ENCODE measurements around the gene TMEM250.

The TMEM250 gene

GRCh38 chr9:136147038-136147889 lies 28.6 kb upstream of the TMEM250 start:
- no peak for DNase-seq

- no peak for DNase-seq
Observed at GRCh38 chr9:136146126-136147037, 27.7 kb upstream of the TMEM250 start.

- DNase-seq = no peak
Observed at GRCh38 chr9:136145580-136145979, 26.9 kb upstream of the TMEM250 start.

GRCh38 chr9:136144450-136144849 lies 25.8 kb upstream of the TMEM250 start:
- no peak for DNase-seq

GRCh38 chr9:136143215-136144001 lies 24.7 kb upstream of the TMEM250 start:
- DNase-seq = peak in 1 of 2 experiments; percentile 23

- no peak for DNase-seq
Observed at GRCh38 chr9:136142859-136143214, 24.2 kb upstream of the TMEM250 start.

GRCh38 chr9:136142414-136142796 lies 23.7 kb upstream of the TMEM250 start:
- DNase-seq = no peak

GRCh38 chr9:136141682-136142413 lies 23.2 kb upstream of the TMEM250 start:
- no peak for DNase-seq

- DNase-seq = no peak
Observed at GRCh38 chr9:136140966-136141365, 22.3 kb upstream of the TMEM250 start.

GRCh38 chr9:136140046-136140445 lies 21.4 kb upstream of the TMEM250 start:
- no peak for DNase-seq

- peak in 1 of 2 experiments; percentile 17 for DNase-seq
Observed at GRCh38 chr9:136138566-136138965, 19.9 kb upstream of the TMEM250 start.

- DNase-seq = no peak
Observed at GRCh38 chr9:136137321-136138265, 18.9 kb upstream of the TMEM250 start.

GRCh38 chr9:136136127-136136925 lies 17.7 kb upstream of the TMEM250 start:
- DNase-seq = no peak

GRCh38 chr9:136135326-136136126 lies 16.9 kb upstream of the TMEM250 start:
- DNase-seq = no peak

GRCh38 chr9:136133959-136134484 lies 15.3 kb upstream of the TMEM250 start:
- no peak for DNase-seq

- DNase-seq = no peak
Observed at GRCh38 chr9:136133191-136133958, 14.7 kb upstream of the TMEM250 start.

- no peak for DNase-seq
Observed at GRCh38 chr9:136132512-136133050, 13.9 kb upstream of the TMEM250 start.

All from SW 1271 (cell line).